HG02938 (cell line): ENCODE data around the gene SLC66A2.
"Not testable (repeated sequence)": the region's sequence is repeated elsewhere in the genome, so short reads cannot be mapped to it uniquely, and the experiment has no call there.

Experiments used
- ATAC-seq: cut with Tn5 transposase; IDR thresholded peaks from one replicate; pipeline ENCODE4 v1.9.1; 2021; ENCODE audit warnings: mild to moderate bottlenecking, moderate library complexity; ENCODE audit not compliant: unreplicated experiment

Gene SLC66A2

GRCh38 chr18:79883461-79884293 lies 67.8 kb downstream of the SLC66A2 start:
- no peak for ATAC-seq

DNA sequence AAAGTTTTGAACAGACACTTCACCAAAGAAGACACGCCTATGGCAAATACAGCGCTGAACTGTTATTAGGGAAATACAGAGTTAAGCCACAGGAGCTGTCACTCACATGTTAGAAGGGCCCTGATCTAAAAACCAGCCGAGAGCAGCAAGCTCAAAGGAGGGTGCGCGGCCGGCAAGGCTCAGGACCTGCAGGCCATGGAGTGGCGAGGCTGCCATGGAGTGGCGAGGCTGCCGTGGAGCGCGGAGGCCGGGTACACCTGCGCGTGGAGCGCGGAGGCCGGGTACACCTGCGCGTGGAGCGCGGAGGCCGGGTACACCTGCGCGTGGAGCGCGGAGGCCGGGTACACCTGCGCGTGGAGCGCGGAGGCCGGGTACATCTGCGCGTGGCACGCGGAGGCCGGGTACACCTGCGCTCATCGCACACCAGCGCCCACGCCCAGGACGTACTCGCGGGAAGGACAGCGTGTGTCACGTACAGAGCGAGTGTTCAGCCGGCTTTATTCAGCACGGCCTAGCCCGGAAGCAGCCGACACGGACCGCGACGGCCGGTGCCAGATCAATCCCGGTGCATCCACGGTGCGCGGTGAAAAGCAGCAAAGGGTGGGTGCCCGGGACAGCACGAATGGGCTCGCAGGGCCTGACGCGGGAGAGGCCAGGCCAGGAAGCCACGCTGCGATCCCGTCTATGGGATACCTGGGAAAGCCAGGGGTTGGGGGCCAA lies 68.8 kb downstream of the SLC66A2 start:
- ATAC-seq, result no peak

DNA sequence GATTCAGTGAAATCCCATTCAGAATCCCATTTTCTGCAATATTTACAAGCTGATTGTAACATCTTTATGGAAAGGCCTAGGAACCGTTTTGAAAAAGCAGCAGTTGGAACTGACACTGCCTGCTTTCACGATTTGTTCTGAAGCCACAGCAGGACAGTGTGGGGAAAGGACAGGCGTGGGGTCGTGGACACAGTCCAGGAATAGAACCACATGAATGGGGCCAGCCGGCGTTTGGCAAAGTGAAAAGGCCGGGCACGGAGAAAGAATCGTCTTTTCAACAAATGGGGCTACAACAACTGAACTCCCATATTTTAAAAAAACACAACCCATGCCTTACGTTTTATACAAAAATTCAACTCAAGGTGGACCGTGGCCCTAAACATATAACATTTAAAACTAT lies 69.8 kb downstream of the SLC66A2 start:
- ATAC-seq, result no peak

GRCh38 chr18:79879566-79879965 lies 71.9 kb downstream of the SLC66A2 start:
- ATAC-seq, result no peak

GRCh38 chr18:79878741-79879378 lies 72.6 kb downstream of the SLC66A2 start:
- no peak for ATAC-seq

GRCh38 chr18:79878246-79878645 lies 73.2 kb downstream of the SLC66A2 start:
- ATAC-seq, result not testable (repeated sequence)

GRCh38 chr18:79877163-79878091 lies 74.0 kb downstream of the SLC66A2 start:
- ATAC-seq, result no peak

DNA sequence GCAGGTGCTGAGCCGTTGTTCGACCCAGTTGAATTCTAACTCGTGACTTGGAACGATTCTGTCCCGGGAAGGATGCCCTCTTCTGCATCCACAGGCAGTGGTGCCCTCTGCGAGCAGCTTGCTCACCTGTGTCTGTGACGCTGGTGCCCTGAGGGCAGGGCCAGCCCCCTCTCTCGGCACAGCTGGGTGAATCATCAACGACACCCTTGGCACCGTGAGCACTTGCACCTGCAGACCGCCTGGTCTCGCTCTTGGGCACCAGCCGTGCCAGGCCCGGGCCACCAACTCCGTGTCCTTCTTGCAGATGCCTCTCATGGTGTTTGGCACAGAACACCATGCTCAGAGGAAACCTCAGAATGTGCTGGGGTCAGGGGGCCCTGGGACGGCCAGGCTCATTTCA lies 75.0 kb downstream of the SLC66A2 start:
- no peak for ATAC-seq

- no peak for ATAC-seq
These were observed 75.5 kb downstream of the SLC66A2 start for GRCh38 chr18:79875931-79876461.

GRCh38 chr18:79875531-79875919 lies 75.9 kb downstream of the SLC66A2 start:
- ATAC-seq, result no peak

GRCh38 chr18:79874553-79875530 lies 76.6 kb downstream of the SLC66A2 start:
- ATAC-seq, result no peak

DNA sequence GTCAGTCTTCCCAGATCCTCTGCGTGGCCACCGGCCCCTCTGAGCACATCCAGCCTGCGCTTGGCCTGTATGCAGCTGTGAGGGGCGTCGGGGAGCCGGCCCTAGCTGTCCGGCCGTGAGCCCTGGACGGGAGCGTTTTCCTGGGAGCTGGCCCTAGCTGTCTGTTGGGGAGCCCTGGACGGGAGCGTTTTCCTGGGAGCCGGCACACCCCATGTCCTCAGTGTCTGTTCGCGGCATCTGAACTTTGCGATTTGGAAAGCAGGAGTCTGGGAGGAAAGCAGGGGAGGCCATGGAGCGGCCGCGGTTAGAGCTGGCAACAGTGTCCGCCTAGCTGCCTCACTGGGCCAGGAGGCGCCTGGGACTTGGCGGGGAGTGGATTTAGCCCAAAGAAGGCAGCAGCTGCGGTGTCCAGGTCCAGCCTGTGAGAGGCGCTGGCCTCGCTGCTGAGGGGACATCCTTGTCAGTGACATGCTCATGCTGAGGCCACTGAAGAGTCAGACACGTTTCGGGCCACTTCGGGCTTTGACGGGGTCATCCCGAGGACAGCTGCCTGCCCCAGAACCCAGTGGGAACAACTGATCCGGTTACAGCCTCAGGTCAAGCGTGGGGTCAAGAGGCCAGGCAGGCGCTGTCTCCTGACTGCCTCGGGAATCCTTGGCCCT lies 77.9 kb downstream of the SLC66A2 start:
- no peak for ATAC-seq

DNA sequence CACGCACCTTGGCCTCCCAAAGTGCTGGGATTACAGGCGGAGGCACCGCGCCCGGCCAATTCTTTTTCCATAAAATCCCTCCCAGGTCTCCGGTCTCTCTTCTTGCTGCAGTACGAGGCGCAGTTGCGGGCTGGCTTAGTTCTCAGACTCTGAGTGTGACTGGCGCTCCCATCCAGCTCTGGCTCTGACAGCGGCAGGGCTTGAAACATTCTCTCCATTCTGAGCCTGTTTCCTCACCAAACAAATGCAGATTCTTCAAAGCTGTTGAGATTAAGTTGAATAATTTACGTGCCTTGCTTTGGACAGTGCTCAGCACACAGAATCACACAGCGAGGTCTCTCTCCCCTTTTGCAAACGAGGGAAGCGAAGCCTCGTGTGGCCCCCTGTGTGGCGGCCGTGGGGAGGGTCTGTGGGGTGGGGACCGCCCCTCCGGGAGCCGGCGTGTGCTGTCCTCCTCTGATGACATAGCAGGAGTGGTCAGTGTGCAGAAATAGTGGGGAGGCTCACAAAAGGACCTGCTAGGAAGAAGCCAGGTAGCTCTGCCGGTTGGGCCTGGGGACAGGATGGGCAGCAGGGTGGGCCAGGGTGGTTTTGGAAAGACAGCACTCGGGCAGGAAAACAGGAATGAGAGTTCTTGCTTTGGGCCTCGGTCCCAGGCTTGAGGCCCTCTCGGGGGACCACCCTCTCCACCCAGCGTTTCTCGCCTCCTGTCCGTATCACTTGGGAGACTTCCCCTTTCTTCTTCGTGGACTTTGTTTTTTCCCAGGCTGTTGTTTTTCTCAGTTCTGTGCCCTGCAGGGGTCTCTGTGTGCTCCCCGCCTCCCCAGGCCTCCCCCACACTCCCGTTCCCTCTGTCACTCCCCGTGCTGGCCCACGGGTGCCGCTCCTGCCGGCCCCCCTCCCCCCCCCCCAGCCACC lies 78.7 kb downstream of the SLC66A2 start:
- ATAC-seq, result no peak

- ATAC-seq, result no peak
These were observed 79.9 kb downstream of the SLC66A2 start for GRCh38 chr18:79871481-79872091.

GRCh38 chr18:79871026-79871390 lies 80.4 kb downstream of the SLC66A2 start:
- ATAC-seq, result no peak

DNA sequence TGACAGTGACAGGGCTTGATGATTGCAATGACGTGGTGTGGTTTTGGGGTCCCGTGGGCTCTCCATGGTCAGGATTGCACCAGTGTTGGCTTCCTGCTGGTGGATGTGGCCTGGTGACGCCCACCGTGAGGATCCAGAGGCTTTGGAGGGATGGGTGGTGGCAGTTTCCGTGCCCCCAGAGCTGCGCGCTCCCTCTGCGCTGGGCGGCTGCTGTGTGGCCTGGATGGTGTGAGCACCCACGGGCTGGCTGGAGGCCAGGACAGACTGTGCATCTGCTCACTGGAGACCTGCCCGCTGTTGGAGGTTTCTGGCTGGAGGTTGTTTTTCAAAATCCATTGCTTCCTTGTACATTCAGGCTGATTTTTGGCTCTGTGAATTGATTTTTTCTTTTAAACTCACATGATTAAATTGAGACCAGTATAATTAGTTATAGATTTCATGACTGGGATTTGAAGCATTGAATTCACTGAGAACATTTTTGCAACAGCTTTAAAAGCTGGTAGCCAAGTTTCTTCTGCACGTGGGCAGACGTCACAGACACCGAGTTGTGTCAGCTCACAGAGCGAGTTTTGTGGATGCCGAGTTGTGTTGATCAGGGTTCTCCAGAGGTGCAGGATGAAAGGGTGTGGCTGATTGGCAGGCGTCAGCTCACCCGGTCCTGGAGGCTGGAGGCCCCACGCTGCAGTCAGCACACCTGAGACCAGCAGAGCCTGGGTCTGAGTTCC lies 81.0 kb downstream of the SLC66A2 start:
- no peak for ATAC-seq
